Measurements from ENCODE around the gene PSG1.

Gene PSG1

DNA sequence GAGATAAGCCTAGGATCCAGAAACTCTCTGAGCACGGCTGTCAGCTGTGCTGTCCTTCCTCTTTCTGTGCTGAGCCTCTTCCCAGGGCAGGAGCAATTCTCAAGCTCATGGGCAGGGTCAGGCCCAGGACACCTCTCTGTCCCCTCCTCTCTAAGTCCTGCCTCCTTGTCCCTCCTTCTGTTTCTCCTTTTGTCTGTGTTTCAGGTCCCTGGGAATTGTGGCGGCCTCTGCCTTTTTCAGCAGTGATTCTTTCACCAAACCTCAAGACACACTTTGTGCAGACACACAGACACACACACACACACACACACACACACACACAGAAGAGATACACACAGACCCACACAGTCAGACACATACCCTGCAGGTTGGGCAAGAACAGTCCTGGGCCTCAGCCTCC, at the start of gene PSG1:
Gene PSG1, minus strand, starts transcription at position 101 of the 400 bp plus-strand sequence. CDS start 132 bp downstream, outside the sequence.
- no peak for DNase-seq
- no peak within 1 kb of the TSS for H3K27ac ChIP-seq (ENCODE audit: low read length)
- ATAC-seq (ENCODE audit: insufficient read depth, low read depth): no peak
- TF ChIP-seq CTCF (IDR thresholded peaks at IDR 0.05; ENCODE audit: borderline replicate concordance, extremely low read depth, low read length, poor library complexity, severe bottlenecking): no peak
- no peak for TF ChIP-seq EZH2 (IDR thresholded peaks at IDR 0.05; ENCODE audit: borderline replicate concordance, low read depth, low read length, severe bottlenecking)
- no peak within 1 kb of the TSS for H2AFZ ChIP-seq (ENCODE audit: low read depth, low read length)
- no peaks in the 10 kb centered on the region for H3K27me3 ChIP-seq (ENCODE audit: insufficient read depth, low read length, poor library complexity)
- H3K9ac ChIP-seq (ENCODE audit: low read depth, low read length): no peak within 1 kb of the TSS
- H3K9me3 ChIP-seq (ENCODE audit: insufficient read depth, low read length, severe bottlenecking): no peaks in the 10 kb centered on the region
- H3K36me3 ChIP-seq (ENCODE audit: insufficient read depth, low read length): no peaks in the 10 kb centered on the region
- H4K20me1 ChIP-seq (ENCODE audit: insufficient read depth, low read length): no peaks in the 10 kb centered on the region
- H3K79me2 ChIP-seq (ENCODE audit: insufficient read depth, low read length): no peaks in the 10 kb centered on the region
- no peaks in the 10 kb centered on the region for H3K4me1 ChIP-seq (ENCODE audit: insufficient read depth, low read length)
- H3K4me3 ChIP-seq (ENCODE audit: low read depth in 1 of 2, low read length in 2 of 2): no peak within 1 kb of the TSS
- no peak within 1 kb of the TSS for H3K4me2 ChIP-seq (ENCODE audit: insufficient read depth, low read length)

DNA sequence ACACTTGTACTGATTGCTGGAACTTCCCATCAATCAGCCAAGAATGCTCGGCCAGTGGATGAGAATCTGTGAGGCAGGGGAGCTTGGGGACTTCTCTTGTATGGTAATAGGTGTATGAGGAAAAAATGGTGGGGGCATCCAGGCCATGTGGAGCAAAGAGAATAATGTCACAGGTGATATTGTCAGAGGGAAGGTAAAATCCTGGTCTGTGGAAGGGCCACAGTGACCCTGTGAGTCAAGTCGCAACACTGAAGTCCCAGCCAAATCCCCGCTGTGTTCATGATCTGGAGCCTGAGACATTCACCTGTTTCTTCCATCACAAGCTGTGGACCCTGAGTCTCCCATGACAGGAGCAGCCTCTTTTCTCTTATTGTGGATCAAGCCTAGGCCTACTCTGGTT, 49.4 kb upstream of the PSG1 start:
- H3K4me3 ChIP-seq (ENCODE audit: low read depth in 1 of 2, low read length in 2 of 2): no peak overlapping the region
- H3K4me1 ChIP-seq (ENCODE audit: insufficient read depth, low read length): no peaks in the 10 kb centered on the region
- TF ChIP-seq CTCF (IDR thresholded peaks at IDR 0.05; ENCODE audit: borderline replicate concordance, extremely low read depth, low read length, poor library complexity, severe bottlenecking) (no peak), EZH2 (IDR thresholded peaks at IDR 0.05; ENCODE audit: borderline replicate concordance, low read depth, low read length, severe bottlenecking) (no peak)
- H3K27me3 ChIP-seq (ENCODE audit: insufficient read depth, low read length, poor library complexity): no peaks in the 10 kb centered on the region
- no peak overlapping the region for H2AFZ ChIP-seq (ENCODE audit: low read depth, low read length)
- H3K79me2 ChIP-seq (ENCODE audit: insufficient read depth, low read length): no peaks in the 10 kb centered on the region
- no peak overlapping the region for H3K27ac ChIP-seq (ENCODE audit: low read length)
- DNase-seq (no peak), ATAC-seq (ENCODE audit: insufficient read depth, low read depth) (no peak)
- no peaks in the 10 kb centered on the region; the same call in 1 of the 2 replicates for H4K20me1 ChIP-seq (ENCODE audit: insufficient read depth, low read length)
- no peaks in the 10 kb centered on the region for H3K9me3 ChIP-seq (ENCODE audit: insufficient read depth, low read length, severe bottlenecking)
- H3K36me3 ChIP-seq (ENCODE audit: insufficient read depth, low read length): no peaks in the 10 kb centered on the region
- no peak overlapping the region for H3K4me2 ChIP-seq (ENCODE audit: insufficient read depth, low read length)
- H3K9ac ChIP-seq (ENCODE audit: low read depth, low read length): no peak overlapping the region

GRCh38 chr19:42926781-42927180, 47.3 kb upstream of the PSG1 start:
- no peak for ATAC-seq (ENCODE audit: insufficient read depth, low read depth)
- DNase-seq: no peak

More at GRCh38 chr19:42926781-42927180, 47.3 kb upstream of the PSG1 start:
- Histone ChIP-seq H3K4me2 (ENCODE audit: insufficient read depth, low read length) (no peak overlapping the region), H3K27me3 (ENCODE audit: insufficient read depth, low read length, poor library complexity) (no peaks in the 10 kb centered on the region), H3K36me3 (ENCODE audit: insufficient read depth, low read length) (no peaks in the 10 kb centered on the region), H3K9ac (ENCODE audit: low read depth, low read length) (no peak overlapping the region), H3K27ac (ENCODE audit: low read length) (no peak overlapping the region), H3K79me2 (ENCODE audit: insufficient read depth, low read length) (no peaks in the 10 kb centered on the region), H2AFZ (ENCODE audit: low read depth, low read length) (no peak overlapping the region), H4K20me1 (ENCODE audit: insufficient read depth, low read length) (no peaks in the 10 kb centered on the region; the same call in 1 of the 2 replicates), H3K9me3 (ENCODE audit: insufficient read depth, low read length, severe bottlenecking) (no peaks in the 10 kb centered on the region), H3K4me3 (ENCODE audit: low read depth in 1 of 2, low read length in 2 of 2) (no peak overlapping the region), H3K4me1 (ENCODE audit: insufficient read depth, low read length) (no peaks in the 10 kb centered on the region)
- TF ChIP-seq EZH2 (IDR thresholded peaks at IDR 0.05; ENCODE audit: borderline replicate concordance, low read depth, low read length, severe bottlenecking) (no peak), CTCF (IDR thresholded peaks at IDR 0.05; ENCODE audit: borderline replicate concordance, extremely low read depth, low read length, poor library complexity, severe bottlenecking) (no peak)

All from DND-41 (cell line).